GM12865 (cell line): ENCODE measurements around the gene NMRK1.

Experiments used
- DNase-seq: peaks from one replicate; pipeline ENCODE4 v3.0.0; 2010; ENCODE audit warnings: low read depth
- H3K4me3 ChIP-seq: 2 replicates; pipeline ENCODE4 v1.5.1; 2011; ENCODE audit warnings: mild to moderate bottlenecking, low read depth, low read length, control low read depth
- CTCF ChIP-seq: IDR thresholded peaks from 2 replicates; pipeline ENCODE4 v1.5.1; 2011; ENCODE audit warnings: low read length, control low read depth, low read depth, inconsistent platforms; ENCODE audit not compliant: insufficient read depth; ENCODE audit errors: missing control alignments

The NMRK1 gene

GRCh38 chr9:75063556-75064305 is 24.2 kb downstream of the NMRK1 start:
- TF ChIP-seq CTCF: no peak
- H3K4me3 ChIP-seq: no peak overlapping the region
- no peak for DNase-seq

GRCh38 chr9:75061169-75061568 is 26.8 kb downstream of the NMRK1 start:
- DNase-seq: no peak
- H3K4me3 ChIP-seq: no peak overlapping the region
- no peak for TF ChIP-seq CTCF

- no peak overlapping the region for H3K4me3 ChIP-seq
- no peak for TF ChIP-seq CTCF
- DNase-seq: no peak
Observed at GRCh38 chr9:75054368-75055001, 33.5 kb downstream of the NMRK1 start.

- no peak for TF ChIP-seq CTCF
- H3K4me3 ChIP-seq: no peak overlapping the region
- peak; percentile 53 for DNase-seq
Observed at GRCh38 chr9:75053869-75054268, 34.1 kb downstream of the NMRK1 start.

GRCh38 chr9:75051285-75051684 is 36.7 kb downstream of the NMRK1 start:
- no peak for DNase-seq
- no peak overlapping the region for H3K4me3 ChIP-seq
- no peak for TF ChIP-seq CTCF

GRCh38 chr9:75047506-75047905 is 40.4 kb downstream of the NMRK1 start:
- DNase-seq: no peak
- H3K4me3 ChIP-seq: no peak overlapping the region
- TF ChIP-seq CTCF: no peak

GRCh38 chr9:75046725-75047345 is 41.1 kb downstream of the NMRK1 start:
- no peak for TF ChIP-seq CTCF
- no peak for DNase-seq

More at GRCh38 chr9:75046725-75047345, 41.1 kb downstream of the NMRK1 start:
- no peak overlapping the region for H3K4me3 ChIP-seq
